ENCODE data around the gene PTH2. TPM values are rescaled to one million over a fixed set of nuclear protein-coding genes. Genes with fewer than 3 reads are reported as not detected.

The PTH2 gene
- total RNA-seq, 1 experiment from 2014 or later, result 0.96 TPM

DNA sequence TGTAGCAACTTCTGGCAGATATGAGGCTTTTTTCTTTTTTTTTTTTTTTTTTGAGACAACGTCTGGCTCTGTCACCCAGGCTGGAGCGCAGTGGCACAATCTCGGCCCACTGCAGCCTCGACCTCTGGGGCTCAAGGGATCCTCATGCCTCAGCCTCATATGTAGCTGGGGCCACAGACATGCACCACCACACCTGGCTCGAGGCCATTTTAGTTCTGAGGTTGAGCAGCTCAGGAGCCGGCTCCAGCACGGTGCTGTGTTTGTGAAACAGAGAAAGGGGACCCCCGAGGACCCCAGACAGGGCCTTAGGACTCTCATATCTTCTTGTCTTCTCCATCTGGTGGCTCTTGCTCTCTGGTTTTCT lies 47.4 kb upstream of the PTH2 start:
- H4K8ac ChIP-seq (replicated peaks; ENCODE audit: insufficient read length, low read depth, low read length), result no peak overlapping the region

More for the DNA sequence above, 47.4 kb upstream of the PTH2 start:
- H3T11ph ChIP-seq (ENCODE audit: low read length), result no peak overlapping the region
- H2BK120ac ChIP-seq (ENCODE audit: low read depth, low read length, poor library complexity, severe bottlenecking), result no peak overlapping the region
- H3K27ac Mint-ChIP-seq, result no peak overlapping the region
- no peaks in the 10 kb centered on the region for H3K9me3 Mint-ChIP-seq
- H2BK15ac ChIP-seq (ENCODE audit: low read depth, low read length), result no peak overlapping the region
- no peak overlapping the region for H3K56ac ChIP-seq (ENCODE audit: insufficient read length, low read depth, low read length)
- no peak overlapping the region for H3K23ac ChIP-seq (ENCODE audit: insufficient read length, low read depth, low read length)
- no peak overlapping the region for H3K27ac ChIP-seq (ENCODE audit: insufficient read length, low read depth, low read length)
- no peak overlapping the region for H4K5ac ChIP-seq (ENCODE audit: insufficient read length, low read depth, low read length)
- no CpG with 5 or more reads among the region's 8 CpGs for WGBS (ENCODE audit: extremely low coverage, insufficient read length, low lambda C conversion rate)
- no peak overlapping the region for H3K4me3 Mint-ChIP-seq
- H3K79me1 ChIP-seq (ENCODE audit: insufficient read depth, low read depth, low read length, poor library complexity, severe bottlenecking), result no peaks in the 10 kb centered on the region
- H2AK5ac ChIP-seq (ENCODE audit: insufficient read length, low read length), result no peak overlapping the region
- H2BK20ac ChIP-seq (ENCODE audit: low read depth, low read length, poor library complexity, severe bottlenecking), result no peak overlapping the region
- H3K27me3 Mint-ChIP-seq (ENCODE audit: low read depth), result peaks cover 12% of the 10 kb centered on the region
- H4K91ac ChIP-seq (ENCODE audit: insufficient read length, low read depth, low read length), result no peak overlapping the region
- no peak overlapping the region for H3K4me2 ChIP-seq (ENCODE audit: insufficient read depth, insufficient read length, low read length)
- no peak for DNase-seq
- H2BK12ac ChIP-seq (ENCODE audit: insufficient read length, low read depth, low read length), result no peak overlapping the region
- no peaks in the 10 kb centered on the region for H3K79me2 ChIP-seq (ENCODE audit: insufficient read depth, low read length)
- peaks cover 6 to 24% of the 10 kb centered on the region in 2 experiments for H3K4me1 Mint-ChIP-seq
- no peak overlapping the region for H3K18ac ChIP-seq (ENCODE audit: insufficient read length, low read depth, low read length)
- no peaks in the 10 kb centered on the region for H3K23me2 ChIP-seq (ENCODE audit: insufficient read length, low read depth, low read length, poor library complexity, severe bottlenecking)
- H3K4me1 ChIP-seq (ENCODE audit: insufficient read depth, low read length), result peaks cover 3% of the 10 kb centered on the region; the same call in 1 of the 2 replicates
- H3K9ac ChIP-seq (ENCODE audit: extremely low read depth, insufficient read length, low read length), result no peak overlapping the region
- H2BK5ac ChIP-seq (ENCODE audit: insufficient read length, low read length), result no peak overlapping the region
- H3K9me3 ChIP-seq (ENCODE audit: control insufficient read depth, low read depth, low read length), result no peaks in the 10 kb centered on the region
- TF ChIP-seq, protein P1, sequence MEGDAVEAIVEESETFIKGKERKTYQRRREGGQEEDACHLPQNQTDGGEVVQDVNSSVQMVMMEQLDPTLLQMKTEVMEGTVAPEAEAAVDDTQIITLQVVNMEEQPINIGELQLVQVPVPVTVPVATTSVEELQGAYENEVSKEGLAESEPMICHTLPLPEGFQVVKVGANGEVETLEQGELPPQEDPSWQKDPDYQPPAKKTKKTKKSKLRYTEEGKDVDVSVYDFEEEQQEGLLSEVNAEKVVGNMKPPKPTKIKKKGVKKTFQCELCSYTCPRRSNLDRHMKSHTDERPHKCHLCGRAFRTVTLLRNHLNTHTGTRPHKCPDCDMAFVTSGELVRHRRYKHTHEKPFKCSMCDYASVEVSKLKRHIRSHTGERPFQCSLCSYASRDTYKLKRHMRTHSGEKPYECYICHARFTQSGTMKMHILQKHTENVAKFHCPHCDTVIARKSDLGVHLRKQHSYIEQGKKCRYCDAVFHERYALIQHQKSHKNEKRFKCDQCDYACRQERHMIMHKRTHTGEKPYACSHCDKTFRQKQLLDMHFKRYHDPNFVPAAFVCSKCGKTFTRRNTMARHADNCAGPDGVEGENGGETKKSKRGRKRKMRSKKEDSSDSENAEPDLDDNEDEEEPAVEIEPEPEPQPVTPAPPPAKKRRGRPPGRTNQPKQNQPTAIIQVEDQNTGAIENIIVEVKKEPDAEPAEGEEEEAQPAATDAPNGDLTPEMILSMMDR (conservative IDR thresholded peaks at IDR 0.05), result no peak
- no peaks in the 10 kb centered on the region; the same call in 1 of the 2 replicates for H3K27me3 ChIP-seq (ENCODE audit: insufficient read depth, low read length)
- H3K4ac ChIP-seq (ENCODE audit: low read depth, low read length), result no peak overlapping the region
- H3K36me3 Mint-ChIP-seq (ENCODE audit: insufficient read depth in 1 of 3, low read depth in 3 of 3), result peaks cover 5 to 22% (median 18%) of the 10 kb centered on the region in 3 experiments; a peak in 4 of 7 replicates
- no peak overlapping the region for H3K14ac ChIP-seq (ENCODE audit: insufficient read depth, low read length)
- H2AFZ ChIP-seq (ENCODE audit: low read length), result no peak overlapping the region
- no peaks in the 10 kb centered on the region for H4K20me1 ChIP-seq (ENCODE audit: control insufficient read depth, insufficient read depth, insufficient read length)
